H9 (cell line): ENCODE measurements around the gene UFC1. TPM values are rescaled to one million over a fixed set of nuclear protein-coding genes. Genes with fewer than 3 reads are reported as not detected.

Experiments
- DNase-seq: peaks from one replicate; pipeline ENCODE4 v3.0.0-alpha.2; 2017
- H2AFZ ChIP-seq: one replicate; pipeline ENCODE4 v1.6.1; 2013; ENCODE audit warnings: mild to moderate bottlenecking, low read length, control low read depth, moderate library complexity
- H2AK5ac ChIP-seq: 2 replicates; pipeline ENCODE4 v1.6.1; 2013; ENCODE audit warnings: low read length, control low read depth, mixed read lengths; ENCODE audit not compliant: insufficient read length
- H2BK120ac ChIP-seq: one replicate; pipeline ENCODE4 v1.6.1; 2013; ENCODE audit warnings: low read depth, mild to moderate bottlenecking, low read length, control low read depth, inconsistent platforms; ENCODE audit not compliant: poor library complexity, severe bottlenecking
- H2BK12ac ChIP-seq: 2 replicates; pipeline ENCODE4 v1.6.1; 2013; ENCODE audit warnings: low read length, control low read depth, mixed read lengths, low read depth; ENCODE audit not compliant: insufficient read length
- H2BK15ac ChIP-seq: 2 replicates; pipeline ENCODE4 v1.6.1; 2013; ENCODE audit warnings: low read depth, low read length, control low read depth
- H2BK20ac ChIP-seq: one replicate; pipeline ENCODE4 v1.6.1; 2013; ENCODE audit warnings: low read depth, mild to moderate bottlenecking, low read length, control low read depth, inconsistent platforms; ENCODE audit not compliant: poor library complexity, severe bottlenecking
- H2BK5ac ChIP-seq: 2 replicates; pipeline ENCODE4 v1.6.1; 2013; ENCODE audit warnings: low read length, control low read depth, mixed read lengths; ENCODE audit not compliant: insufficient read length
- H3K14ac ChIP-seq: 2 replicates; pipeline ENCODE4 v1.6.1; 2013; ENCODE audit warnings: low read length, control low read depth; ENCODE audit not compliant: insufficient read depth
- H3K18ac ChIP-seq: 2 replicates; pipeline ENCODE4 v1.6.1; 2013; ENCODE audit warnings: low read depth, mild to moderate bottlenecking, mixed read lengths, low read length, control low read depth; ENCODE audit not compliant: insufficient read length
- H3K23ac ChIP-seq: 2 replicates; pipeline ENCODE4 v1.6.1; 2013; ENCODE audit warnings: low read length, control low read depth, mixed read lengths, low read depth; ENCODE audit not compliant: insufficient read length
- H3K23me2 ChIP-seq: 2 replicates; pipeline ENCODE4 v1.6.1; 2013; ENCODE audit warnings: low read depth, mild to moderate bottlenecking, mixed read lengths, low read length, control low read depth; ENCODE audit not compliant: insufficient read length, poor library complexity, severe bottlenecking
- H3K27ac ChIP-seq: 2 replicates; pipeline ENCODE4 v1.5.1; 2013; ENCODE audit warnings: low read length, control low read depth, mixed read lengths, low read depth; ENCODE audit not compliant: insufficient read length
- H3K27me3 ChIP-seq: 2 replicates; pipeline ENCODE4 v1.6.1; 2013; ENCODE audit warnings: low read length, control low read depth, inconsistent platforms; ENCODE audit not compliant: insufficient read depth
- H3K4ac ChIP-seq: 2 replicates; pipeline ENCODE4 v1.6.1; 2013; ENCODE audit warnings: low read depth, mild to moderate bottlenecking, control low read depth, inconsistent platforms, low read length, moderate library complexity
- H3K4me1 ChIP-seq: 2 replicates; pipeline ENCODE4 v1.6.1; 2013; ENCODE audit warnings: low read length, control low read depth, inconsistent platforms; ENCODE audit not compliant: insufficient read depth
- H3K4me2 ChIP-seq: 2 replicates; pipeline ENCODE4 v1.6.1; 2013; ENCODE audit warnings: low read length, control low read depth, mixed read lengths; ENCODE audit not compliant: insufficient read length, insufficient read depth
- H3K56ac ChIP-seq: 2 replicates; pipeline ENCODE4 v1.6.1; 2013; ENCODE audit warnings: low read depth, mild to moderate bottlenecking, mixed read lengths, low read length, control low read depth; ENCODE audit not compliant: insufficient read length
- H3K79me1 ChIP-seq: 2 replicates; pipeline ENCODE4 v1.6.1; 2013; ENCODE audit warnings: low read depth, mild to moderate bottlenecking, moderate library complexity, low read length, control low read depth, inconsistent platforms; ENCODE audit not compliant: insufficient read depth, poor library complexity, severe bottlenecking
- H3K79me2 ChIP-seq: 2 replicates; pipeline ENCODE4 v1.6.1; 2013; ENCODE audit warnings: low read length, control low read depth, inconsistent platforms; ENCODE audit not compliant: insufficient read depth
- H3K9ac ChIP-seq: 2 replicates; pipeline ENCODE4 v1.6.1; 2013; ENCODE audit warnings: low read length, control low read depth, mixed read lengths; ENCODE audit not compliant: insufficient read length; ENCODE audit errors: extremely low read depth
- H3K9me3 ChIP-seq: one replicate; pipeline ENCODE4 v1.6.1; 2013; ENCODE audit warnings: low read depth, low read length, inconsistent platforms; ENCODE audit not compliant: control insufficient read depth
- H3T11ph ChIP-seq: one replicate; pipeline ENCODE4 v1.6.1; 2013; ENCODE audit warnings: mild to moderate bottlenecking, low read length, control low read depth, inconsistent platforms
- H4K20me1 ChIP-seq: one replicate; pipeline ENCODE4 v1.6.1; 2013; ENCODE audit not compliant: control insufficient read depth, insufficient read length, insufficient read depth
- H4K5ac ChIP-seq: 2 replicates; pipeline ENCODE4 v1.6.1; 2013; ENCODE audit warnings: low read depth, mild to moderate bottlenecking, mixed read lengths, low read length, control low read depth; ENCODE audit not compliant: insufficient read length
- H4K8ac ChIP-seq: replicated peaks from 2 replicates; pipeline ENCODE4 v1.6.1; 2013; ENCODE audit warnings: low read length, control low read depth, mixed read lengths, low read depth; ENCODE audit not compliant: insufficient read length
- H4K91ac ChIP-seq: 2 replicates; pipeline ENCODE4 v1.6.1; 2013; ENCODE audit warnings: low read depth, mild to moderate bottlenecking, moderate library complexity, mixed read lengths, low read length, control low read depth; ENCODE audit not compliant: insufficient read length
- H3K27ac Mint-ChIP-seq, 3 experiments: 2 replicates in 2 of 3; 3 replicates in 1 of 3; pipeline ENCODE4 v1.8.0; 2020 to 2021; ENCODE audit warnings: mixed read lengths in 3 of 3, mild to moderate bottlenecking in 1 of 3, moderate library complexity in 1 of 3
- H3K27me3 Mint-ChIP-seq: 2 replicates; pipeline ENCODE4 v1.8.0; 2021; ENCODE audit warnings: low read depth, mild to moderate bottlenecking, moderate library complexity, mixed read lengths
- H3K36me3 Mint-ChIP-seq, 3 experiments: 2 replicates in 2 of 3; 3 replicates in 1 of 3; pipeline ENCODE4 v1.8.0; 2020 to 2021; ENCODE audit warnings: low read depth in 3 of 3, mixed read lengths in 3 of 3; ENCODE audit not compliant: insufficient read depth in 1 of 3
- H3K4me1 Mint-ChIP-seq, 2 experiments: 2 replicates each; pipeline ENCODE4 v1.8.0; 2020; ENCODE audit warnings: mixed read lengths in 2 of 2
- H3K4me3 Mint-ChIP-seq, 2 experiments: 2 replicates in 1 of 2; 3 replicates in 1 of 2; pipeline ENCODE4 v1.8.0; 2020 to 2021; ENCODE audit warnings: mild to moderate bottlenecking in 2 of 2, mixed read lengths in 2 of 2, moderate library complexity in 1 of 2
- H3K9me3 Mint-ChIP-seq, 2 experiments: 2 replicates in 1 of 2; 3 replicates in 1 of 2; pipeline ENCODE4 v1.8.0; 2020; ENCODE audit warnings: mild to moderate bottlenecking in 2 of 2, mixed read lengths in 2 of 2, moderate library complexity in 1 of 2
- CTCF ChIP-seq: fragments of 200-600 bp; sonication (generic); conservative IDR thresholded peaks from 3 replicates; pipeline ENCODE4 v1.8.0; 2021; ENCODE audit warnings: antibody characterized with exemption, mild to moderate bottlenecking
- WGBS: extraction: QIAGEN DNeasy Blood & Tissue Kit; methylation state at CpG from one replicate; pipeline ENCODE4 v1.1.7; 2013; ENCODE audit warnings: missing lambda C conversion rate, low lambda C conversion rate, mixed read lengths; ENCODE audit not compliant: insufficient read length; ENCODE audit errors: extremely low coverage; 5-methylcytosine and 5-hydroxymethylcytosine counted together
- total RNA-seq: library from RNA; stranded (reverse); gene quantifications from 2 replicates; pipeline ENCODE4 v1.2.1, GENCODE V29; 2021

Gene UFC1
- total RNA-seq, 1 experiment from 2014 or later: 93.4 TPM

- no peaks in the 10 kb centered on the region for H3K9me3 Mint-ChIP-seq
- no peak overlapping the region for H2AK5ac ChIP-seq
- peak; percentile 48 for DNase-seq
- H4K20me1 ChIP-seq: no peaks in the 10 kb centered on the region
- H4K5ac ChIP-seq: no peak overlapping the region
- H2BK20ac ChIP-seq: no peak overlapping the region
- no peak overlapping the region for H3K9ac ChIP-seq
- H3K79me2 ChIP-seq: no peaks in the 10 kb centered on the region
- H3K9me3 ChIP-seq: no peaks in the 10 kb centered on the region
- no CpG with 5 or more reads among the region's 22 CpGs for WGBS
- H2BK12ac ChIP-seq: no peak overlapping the region
- no peak overlapping the region for H3K4ac ChIP-seq
- no peak overlapping the region for H2BK5ac ChIP-seq
- H3K27ac Mint-ChIP-seq: peak overlapping the region in 2 of 3 experiments; percentile 49 to 65; a peak in 2 of 7 replicates
- H2BK15ac ChIP-seq: no peak overlapping the region
- no peak overlapping the region for H2AFZ ChIP-seq
- H3K27me3 Mint-ChIP-seq: no peaks in the 10 kb centered on the region
- H3K27me3 ChIP-seq: no peaks in the 10 kb centered on the region
- H3K4me2 ChIP-seq: no peak overlapping the region
- H3K36me3 Mint-ChIP-seq: peaks cover 0 to 27% (median 14%) of the 10 kb centered on the region in 3 experiments; a peak in 4 of 7 replicates
- H3K79me1 ChIP-seq: no peaks in the 10 kb centered on the region
- no peak overlapping the region for H3T11ph ChIP-seq
- H3K23ac ChIP-seq: no peak overlapping the region
- no peak for TF ChIP-seq CTCF
- H4K91ac ChIP-seq: no peak overlapping the region
- no peaks in the 10 kb centered on the region for H3K23me2 ChIP-seq
- H4K8ac ChIP-seq: no peak overlapping the region
- no peak overlapping the region for H3K56ac ChIP-seq
- H3K14ac ChIP-seq: no peak overlapping the region
- H3K4me3 Mint-ChIP-seq: no peak overlapping the region
- H3K4me1 Mint-ChIP-seq: peaks cover 3 to 10% of the 10 kb centered on the region in 2 experiments
- no peaks in the 10 kb centered on the region for H3K4me1 ChIP-seq
- H3K18ac ChIP-seq: no peak overlapping the region
- no peak overlapping the region for H2BK120ac ChIP-seq
- H3K27ac ChIP-seq: no peak overlapping the region
These were observed 37.3 kb downstream of the UFC1 start for GRCh38 chr1:161190962-161191521.
